HL-60 (cell line): ENCODE data around the gene FAU.

ENCODE experiments used
- DNase-seq, 2 experiments: peaks; one replicate each; pipeline ENCODE4 v3.0.0-alpha.2; 2010 to 2020; ENCODE audit warnings: low read depth in 1 of 2, low spot score in 1 of 2
- H3K27ac ChIP-seq: fragments of 250-450 bp; sonication (Bioruptor Pico); replicated peaks from 2 replicates; pipeline ENCODE4 v1.5.1; 2020; ENCODE audit warnings: mild to moderate bottlenecking, moderate library complexity
- H3K27me3 ChIP-seq: fragments of 250-450 bp; sonication (Bioruptor Pico); 2 replicates; pipeline ENCODE4 v1.5.1; 2021; ENCODE audit warnings: mild to moderate bottlenecking, moderate library complexity; ENCODE audit not compliant: insufficient read depth, poor library complexity, severe bottlenecking
- H3K4me3 ChIP-seq: replicated peaks from 2 replicates; pipeline ENCODE4 v1.5.1; 2011; ENCODE audit warnings: mild to moderate bottlenecking, control low read depth, low read length; ENCODE audit not compliant: insufficient read depth
- CTCF ChIP-seq: IDR thresholded peaks from one replicate; pipeline ENCODE4 v1.5.1; 2011; ENCODE audit warnings: low read length, control low read depth, inconsistent platforms; ENCODE audit not compliant: insufficient read depth
- GABPA ChIP-seq: IDR thresholded peaks from 2 replicates; pipeline ENCODE4 v1.6.1; 2012; ENCODE audit warnings: low read depth
- POLR2AphosphoS5 ChIP-seq: IDR thresholded peaks from 2 replicates; pipeline ENCODE4 v1.6.1; 2012; ENCODE audit warnings: low read depth
- REST ChIP-seq: IDR thresholded peaks from 2 replicates; pipeline ENCODE4 v1.6.1; 2012; ENCODE audit warnings: low read depth; ENCODE audit not compliant: insufficient replicate concordance
- SPI1 ChIP-seq: IDR thresholded peaks from 2 replicates; pipeline ENCODE4 v1.6.1; 2012; ENCODE audit warnings: low read depth, mild to moderate bottlenecking, borderline replicate concordance

FAU gene

GRCh38 chr11:65111744-65112545 lies 10.0 kb downstream of the FAU start, which contains the start of gene TM7SF2:
Gene TM7SF2, plus strand, starts transcription at chr11:65111872. Its CDS starts 144 bp downstream, at chr11:65112016.
- Histone ChIP-seq H3K27me3 (no peaks in the 10 kb centered on the region), H3K4me3 (peak within 1 kb of the TSS; percentile 46), H3K27ac (peak within 1 kb of the TSS; percentile 34)
- TF ChIP-seq GABPA: no peak
- TF ChIP-seq SPI1: no peak
- TF ChIP-seq CTCF: no peak
- TF ChIP-seq REST: no peak
- peak; percentile 83 for TF ChIP-seq POLR2AphosphoS5
- peak; percentile 82 to 96 for DNase-seq

GRCh38 chr11:65111159-65111743 lies 10.7 kb downstream of the FAU start:
- Histone ChIP-seq H3K27ac (no peak overlapping the region), H3K4me3 (no peak overlapping the region)

More at GRCh38 chr11:65111159-65111743, 10.7 kb downstream of the FAU start:
- no peak for TF ChIP-seq SPI1
- TF ChIP-seq POLR2AphosphoS5: 0 out of 2 replicates have a peak, but pooled peaks have one; percentile 15
- TF ChIP-seq GABPA: no peak
- TF ChIP-seq CTCF: no peak
- TF ChIP-seq REST: no peak
- H3K27me3 ChIP-seq: no peaks in the 10 kb centered on the region
- DNase-seq: no peak
